ENCODE results near the gene CPNE2. TPM values are rescaled to one million over a fixed set of nuclear protein-coding genes. Genes with fewer than 3 reads are reported as not detected.
"Not testable (repeated sequence)": the region's sequence is repeated elsewhere in the genome, so short reads cannot be mapped to it uniquely, and the experiment has no call there.

The CPNE2 gene
- total RNA-seq, 1 donor from 2014 or later: 24.7 TPM

- no peak for DNase-seq (ENCODE audit: low read depth)
Measured at GRCh38 chr16:57098188-57098841, 5.9 kb downstream of the CPNE2 start.

- not testable (repeated sequence) for DNase-seq (ENCODE audit: low read depth)
Measured at GRCh38 chr16:57099965-57100364, 7.6 kb downstream of the CPNE2 start.

GRCh38 chr16:57100445-57100844 is 8.1 kb downstream of the CPNE2 start:
- no peak for DNase-seq (ENCODE audit: low read depth)

GRCh38 chr16:57102888-57103851 is 10.8 kb downstream of the CPNE2 start:
- DNase-seq (ENCODE audit: low read depth): no peak

GRCh38 chr16:57104706-57105105 is 12.3 kb downstream of the CPNE2 start:
- no peak for DNase-seq (ENCODE audit: low read depth)

DNA sequence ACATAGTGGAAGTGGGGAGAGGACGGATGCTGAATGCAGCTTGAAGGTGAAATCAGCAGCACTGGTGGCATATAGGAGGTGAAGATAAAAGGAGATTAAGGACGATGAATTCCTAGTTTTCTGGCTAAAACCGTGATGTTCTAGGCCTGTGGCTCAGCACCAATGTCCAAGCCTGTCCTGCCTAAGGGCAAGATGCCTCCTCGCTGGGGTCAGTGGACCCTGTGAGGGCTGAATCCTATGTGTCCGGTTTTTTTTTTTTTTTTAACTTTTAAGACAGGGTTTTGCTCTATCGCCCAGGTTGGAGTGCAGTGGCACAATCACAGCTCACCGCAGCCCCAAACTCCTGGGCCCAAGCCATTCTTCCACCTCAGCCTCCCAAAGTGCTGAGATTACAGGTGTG is 12.8 kb downstream of the CPNE2 start:
- DNase-seq (ENCODE audit: low read depth): no peak

DNA sequence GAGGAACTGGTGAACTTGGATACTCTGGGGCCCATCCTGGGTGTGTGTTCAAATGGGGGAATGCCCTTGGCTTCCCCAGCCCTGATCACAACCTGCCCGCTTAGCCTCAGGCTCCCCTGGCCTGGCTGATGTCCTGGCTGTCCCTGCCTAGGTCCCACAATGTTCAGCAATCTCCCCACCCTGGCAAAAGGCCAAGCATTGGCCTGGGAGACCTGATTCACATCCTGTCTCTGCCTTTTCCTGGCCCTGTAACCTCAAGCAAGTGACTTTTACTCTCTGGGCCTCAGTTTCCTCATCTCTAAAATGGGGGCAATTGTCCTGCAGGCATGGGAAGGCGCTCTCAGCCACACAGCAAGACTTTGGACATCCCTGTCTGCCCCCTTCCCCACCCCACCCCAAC is 14.4 kb downstream of the CPNE2 start:
- DNase-seq (ENCODE audit: low read depth): no peak

DNA sequence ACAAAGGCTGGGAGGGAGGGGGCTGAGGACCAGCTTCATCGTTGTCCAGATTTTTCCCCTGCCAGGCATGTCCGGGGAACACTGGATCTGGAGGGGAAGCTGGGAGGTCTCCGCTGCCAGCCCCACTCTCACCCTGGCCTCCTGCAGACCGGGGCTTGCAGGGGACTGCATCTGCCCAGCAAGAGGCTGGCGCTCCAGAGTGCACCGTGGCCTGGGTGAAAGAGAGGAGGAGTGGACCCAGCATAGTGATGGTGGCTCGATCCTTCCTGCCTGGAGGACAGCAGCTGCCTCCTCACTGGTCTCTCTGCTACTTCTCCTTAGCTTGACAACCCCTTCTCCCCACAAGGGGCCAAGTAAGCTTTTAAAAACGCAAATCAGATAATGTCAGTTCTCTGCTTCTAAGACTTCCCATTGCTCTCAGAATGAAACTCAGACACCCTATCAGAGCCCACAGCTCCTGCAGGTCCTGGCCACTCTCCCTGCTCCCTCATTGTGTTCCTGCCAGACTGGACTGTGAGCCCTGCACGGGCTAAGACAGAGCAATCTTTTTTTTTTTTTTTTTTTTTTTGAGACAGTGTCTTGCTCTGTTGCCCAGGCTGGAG is 15.0 kb downstream of the CPNE2 start:
- no peak for DNase-seq (ENCODE audit: low read depth)

- DNase-seq (ENCODE audit: low read depth): no peak
Measured at GRCh38 chr16:57108432-57108831, 16.0 kb downstream of the CPNE2 start.

DNA sequence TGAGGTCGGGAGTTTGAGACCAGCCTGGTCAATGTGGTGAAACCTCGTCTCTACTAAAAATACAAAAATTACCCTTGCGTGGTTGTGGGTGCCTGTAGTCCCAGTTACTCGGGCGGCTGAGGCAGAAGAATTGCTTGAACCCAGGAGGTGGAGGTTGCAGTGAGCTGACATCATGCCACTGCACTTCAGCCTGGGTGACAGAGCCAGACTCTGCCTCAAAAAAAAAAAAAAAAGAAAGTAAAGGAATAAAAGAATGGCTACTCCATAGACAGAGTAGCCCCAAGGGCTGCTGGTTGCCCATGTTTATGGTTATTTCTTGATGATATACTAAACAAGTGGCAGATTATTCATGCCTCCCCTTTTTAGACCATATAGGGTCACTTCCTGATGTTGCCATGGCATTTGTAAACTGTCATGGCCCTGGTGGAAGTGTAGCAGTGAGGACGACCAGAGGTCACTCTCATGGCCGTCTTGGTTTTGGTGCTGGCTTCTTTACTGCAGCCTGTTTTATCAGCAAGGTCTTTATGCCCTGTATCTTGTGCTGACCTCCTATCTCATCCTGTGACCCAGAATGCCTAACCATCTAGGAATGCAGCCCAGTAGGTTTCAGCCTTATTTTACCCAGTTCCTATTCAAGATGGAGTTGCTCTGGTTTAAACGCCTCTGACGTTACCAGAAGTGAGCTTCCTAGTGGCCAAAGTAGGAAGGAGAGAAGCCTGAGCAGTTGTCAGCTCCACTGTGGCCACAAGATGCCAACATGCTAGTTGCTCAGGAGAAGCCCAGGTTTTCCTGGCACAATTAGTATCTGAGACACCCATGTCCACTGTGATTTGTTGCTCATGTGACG is 17.1 kb downstream of the CPNE2 start:
- DNase-seq (ENCODE audit: low read depth): not testable (repeated sequence)

- no peak for DNase-seq (ENCODE audit: low read depth)
Measured at GRCh38 chr16:57110937-57111336, 18.6 kb downstream of the CPNE2 start.

DNA sequence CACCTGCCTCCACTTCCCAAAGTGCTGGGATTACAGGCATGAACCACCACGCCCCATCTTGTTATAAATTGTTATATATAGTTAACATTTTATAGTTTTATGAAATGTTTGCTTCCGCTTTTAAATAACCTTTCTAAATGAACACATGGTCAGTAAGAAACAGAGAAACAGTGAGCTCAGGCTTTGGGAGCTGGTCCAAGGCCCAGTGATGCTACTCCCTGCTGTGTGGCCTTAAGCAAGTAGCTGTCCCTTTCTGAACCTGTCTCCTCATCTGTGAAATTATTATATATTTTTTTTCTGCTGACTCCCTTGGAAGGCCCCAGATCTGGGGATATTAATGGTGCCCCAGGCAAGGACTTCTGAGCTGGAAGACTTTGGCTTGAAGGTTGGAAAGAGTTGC is 19.0 kb downstream of the CPNE2 start:
- no peak for DNase-seq (ENCODE audit: low read depth)

DNA sequence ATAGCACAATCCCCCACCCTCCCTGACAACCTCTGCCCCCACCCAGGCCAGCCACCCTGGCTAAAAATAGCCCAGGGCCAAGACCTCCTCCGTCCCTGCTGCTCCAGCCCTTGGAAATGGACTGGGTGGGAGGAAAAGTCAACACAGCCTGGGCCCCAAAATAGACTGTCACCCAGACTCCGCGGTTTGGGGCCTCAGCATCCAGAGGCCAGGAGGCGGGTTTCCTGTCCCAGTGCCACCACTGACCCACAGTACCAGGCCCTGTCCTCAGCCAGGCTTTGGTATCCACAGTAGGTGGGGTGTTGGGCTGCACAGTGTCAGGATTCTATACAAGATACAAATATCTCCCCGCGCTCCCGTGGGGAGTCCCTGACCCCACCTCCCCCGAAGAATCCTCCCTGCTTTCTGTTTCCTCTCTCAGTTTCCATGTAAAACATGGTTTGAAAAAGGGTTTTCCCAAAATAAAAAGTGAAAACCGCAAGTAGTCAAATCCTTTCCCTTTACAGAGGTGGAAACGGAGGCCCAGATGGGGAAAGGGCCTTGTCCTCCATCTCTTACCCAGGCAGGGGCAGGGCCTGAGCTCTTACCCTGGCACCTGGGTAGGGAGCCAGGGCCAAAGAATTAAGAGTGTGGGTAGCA is 20.1 kb downstream of the CPNE2 start:
- DNase-seq (ENCODE audit: low read depth): peak; percentile 82

DNA sequence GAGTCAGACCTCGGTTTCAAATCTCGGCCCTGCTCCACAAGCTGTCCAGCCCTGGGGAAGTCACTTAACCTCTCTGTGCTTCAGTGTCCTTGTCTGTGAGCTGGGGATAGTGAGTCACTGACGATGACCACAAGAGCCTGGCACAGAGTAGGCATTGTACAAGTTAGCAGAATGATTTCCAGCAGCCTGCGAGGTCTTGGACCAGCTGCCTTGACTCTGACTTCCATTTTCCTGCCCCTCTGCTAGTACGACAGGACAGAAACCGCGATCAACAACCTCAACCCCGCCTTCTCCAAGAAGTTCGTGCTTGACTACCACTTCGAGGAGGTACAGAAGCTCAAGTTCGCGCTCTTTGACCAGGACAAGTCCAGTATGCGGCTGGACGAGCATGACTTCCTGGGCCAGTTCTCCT is 20.7 kb downstream of the CPNE2 start:
- peak; percentile 75 for DNase-seq (ENCODE audit: low read depth)

GRCh38 chr16:57113664-57114063 is 21.3 kb downstream of the CPNE2 start:
- DNase-seq (ENCODE audit: low read depth): no peak

- no peak for DNase-seq (ENCODE audit: low read depth)
Measured at GRCh38 chr16:57115168-57115513, 22.8 kb downstream of the CPNE2 start.

DNA sequence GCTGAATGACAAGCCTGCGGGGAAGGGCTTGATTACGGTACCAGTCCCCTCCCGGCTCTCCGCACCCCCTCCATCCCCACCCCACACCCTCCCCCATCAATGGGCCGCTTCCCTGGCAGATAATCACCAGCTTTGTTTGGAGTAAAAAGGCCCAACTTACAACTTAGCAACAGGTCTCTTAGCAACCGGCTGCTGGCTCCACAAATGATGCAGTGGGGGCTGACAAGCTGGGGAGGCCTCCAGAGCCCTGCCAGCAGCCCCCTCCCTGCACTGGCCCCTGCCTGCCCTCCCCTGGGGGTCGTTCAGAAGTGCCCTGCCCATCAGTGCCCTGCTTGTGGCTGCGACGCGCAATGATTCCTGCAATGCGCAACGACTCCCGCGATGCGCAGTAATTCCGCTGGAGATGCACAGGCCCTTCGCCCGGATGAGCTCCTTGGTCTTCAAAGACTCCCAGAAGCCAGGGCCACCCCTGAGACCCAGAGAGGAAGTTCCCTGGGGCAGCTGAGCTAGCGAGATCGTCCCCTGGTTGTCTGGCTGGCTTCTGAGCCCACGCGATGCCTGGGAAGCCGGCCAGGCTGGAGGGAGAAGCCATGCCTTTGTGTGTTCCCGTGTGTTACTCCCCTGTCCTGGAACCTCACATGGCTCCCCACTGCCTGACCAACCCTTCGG is 23.3 kb downstream of the CPNE2 start:
- DNase-seq (ENCODE audit: low read depth): no peak

- DNase-seq (ENCODE audit: low read depth): no peak
Measured at GRCh38 chr16:57118461-57119084, 26.2 kb downstream of the CPNE2 start.

DNA sequence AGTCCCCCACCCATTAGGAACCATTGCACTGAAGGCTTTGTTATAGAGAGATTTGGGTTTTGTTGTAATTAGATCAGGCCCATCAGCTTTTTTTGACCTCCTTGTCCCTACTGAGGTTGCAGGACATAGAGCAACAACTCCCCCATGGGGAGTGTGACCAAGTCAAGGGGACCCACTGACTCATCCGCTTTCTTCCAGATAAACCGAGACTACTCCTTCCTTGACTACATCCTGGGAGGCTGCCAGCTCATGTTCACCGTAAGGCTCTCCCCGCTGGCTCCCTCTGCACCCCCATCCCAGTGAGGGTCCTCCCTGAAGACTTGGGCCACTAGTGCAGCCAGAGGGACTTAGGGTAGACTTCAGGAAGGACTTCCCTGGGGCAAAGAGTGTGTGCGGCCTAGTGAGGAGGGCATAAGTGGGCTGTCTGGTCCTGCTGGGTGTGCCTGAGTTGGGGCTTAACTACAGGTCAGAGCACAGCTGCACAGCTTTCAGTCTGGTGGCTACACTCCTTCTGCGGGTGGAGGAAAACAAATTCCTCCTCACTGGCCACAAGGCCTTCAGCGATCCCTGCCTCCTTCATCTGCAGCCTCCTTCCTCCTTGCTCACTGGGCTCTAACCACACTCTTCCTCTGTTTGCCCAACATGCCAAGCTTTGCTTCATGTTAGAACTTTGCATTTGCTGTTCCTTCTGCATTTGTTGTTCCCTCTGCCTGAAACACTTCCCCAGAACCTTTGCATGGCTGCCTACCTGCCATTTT is 31.0 kb downstream of the CPNE2 start:
- peak; percentile 39 for DNase-seq (ENCODE audit: low read depth)
